ENCODE measurements around the gene COL27A1. TPM values are rescaled to one million over a fixed set of nuclear protein-coding genes. Genes with fewer than 3 reads are reported as not detected.

The COL27A1 gene
- total RNA-seq, 2 donors from 2014 or later: 18.5 to 57.1 TPM

- ATAC-seq (ENCODE audit: insufficient number of reproducible peaks, low FRiP score, low read depth): no peak
- TF ChIP-seq CTCF (IDR thresholded peaks at IDR 0.05): no peak
Measured at GRCh38 chr9:114130624-114131277, 24.6 kb upstream of the COL27A1 start.

GRCh38 chr9:114131808-114132549 is 23.4 kb upstream of the COL27A1 start:
- no peak overlapping the region for H3K4me3 ChIP-seq
- no peaks in the 10 kb centered on the region for H3K36me3 ChIP-seq
- H3K4me1 ChIP-seq (ENCODE audit: control insufficient read depth in 1 of 2, low read depth in 2 of 2): no peaks in the 10 kb centered on the region
- DNase-seq (ENCODE audit: low spot score): no peak
- no peaks in the 10 kb centered on the region for H3K27me3 ChIP-seq (replicated peaks; ENCODE audit: insufficient read depth)
- H3K27ac ChIP-seq: no peak overlapping the region
- H3K9me3 ChIP-seq: peaks cover 7% of the 10 kb centered on the region
- no peak for TF ChIP-seq CTCF (IDR thresholded peaks at IDR 0.05)
- no peak for ATAC-seq (ENCODE audit: insufficient number of reproducible peaks, low FRiP score, low read depth)

More at GRCh38 chr9:114130624-114131277, 24.6 kb upstream of the COL27A1 start:
- Histone ChIP-seq H3K27me3 (replicated peaks; ENCODE audit: insufficient read depth) (no peaks in the 10 kb centered on the region), H3K4me3 (no peak overlapping the region), H3K27ac (no peak overlapping the region), H3K36me3 (no peaks in the 10 kb centered on the region), H3K9me3 (peaks cover 7% of the 10 kb centered on the region), H3K4me1 (ENCODE audit: control insufficient read depth in 1 of 2, low read depth in 2 of 2) (no peaks in the 10 kb centered on the region)
- no peak for DNase-seq (ENCODE audit: low spot score)

GRCh38 chr9:114132550-114132918 is 22.8 kb upstream of the COL27A1 start:
- Histone ChIP-seq H3K36me3 (no peaks in the 10 kb centered on the region), H3K27ac (no peak overlapping the region), H3K4me3 (no peak overlapping the region), H3K27me3 (replicated peaks; ENCODE audit: insufficient read depth) (no peaks in the 10 kb centered on the region), H3K9me3 (peaks cover 5% of the 10 kb centered on the region), H3K4me1 (ENCODE audit: control insufficient read depth in 1 of 2, low read depth in 2 of 2) (no peaks in the 10 kb centered on the region)
- TF ChIP-seq CTCF (IDR thresholded peaks at IDR 0.05): no peak
- DNase-seq (ENCODE audit: low spot score) (no peak), ATAC-seq (ENCODE audit: insufficient number of reproducible peaks, low FRiP score, low read depth) (no peak)

- ATAC-seq (ENCODE audit: insufficient number of reproducible peaks, low FRiP score, low read depth) (no peak), DNase-seq (ENCODE audit: low spot score) (no peak)
- H3K4me3 ChIP-seq: no peak overlapping the region
- no peak overlapping the region for H3K27ac ChIP-seq
- H3K27me3 ChIP-seq (replicated peaks; ENCODE audit: insufficient read depth): no peaks in the 10 kb centered on the region
- H3K9me3 ChIP-seq: no peaks in the 10 kb centered on the region
- H3K4me1 ChIP-seq (ENCODE audit: control insufficient read depth in 1 of 2, low read depth in 2 of 2): peaks cover 0 to 6% of the 10 kb centered on the region in 2 donors
- no peak for TF ChIP-seq CTCF (IDR thresholded peaks at IDR 0.05)
- H3K36me3 ChIP-seq: no peaks in the 10 kb centered on the region
Measured at GRCh38 chr9:114134827-114135396, 20.4 kb upstream of the COL27A1 start.

GRCh38 chr9:114137831-114138230 is 17.5 kb upstream of the COL27A1 start:
- ATAC-seq (ENCODE audit: insufficient number of reproducible peaks, low FRiP score, low read depth) (no peak), DNase-seq (ENCODE audit: low spot score) (no peak)
- no peaks in the 10 kb centered on the region for H3K27me3 ChIP-seq (replicated peaks; ENCODE audit: insufficient read depth)
- no peaks in the 10 kb centered on the region for H3K36me3 ChIP-seq
- TF ChIP-seq CTCF (IDR thresholded peaks at IDR 0.05): no peak
- H3K27ac ChIP-seq: no peak overlapping the region
- no peaks in the 10 kb centered on the region for H3K9me3 ChIP-seq
- no peak overlapping the region for H3K4me3 ChIP-seq
- peaks cover 0 to 22% of the 10 kb centered on the region in 2 donors for H3K4me1 ChIP-seq (ENCODE audit: control insufficient read depth in 1 of 2, low read depth in 2 of 2)
